ENCODE results near the gene HERC6.
"Not testable (repeated sequence)": the region's sequence is repeated elsewhere in the genome, so short reads cannot be mapped to it uniquely, and the experiment has no call there.

GRCh38 chr4:88348761-88349160 lies 29.9 kb upstream of the HERC6 start:
- TF ChIP-seq POLR2A, CTCF (IDR thresholded peaks at IDR 0.05): not testable (repeated sequence)
